ENCODE data around the gene VAC14.

The VAC14 gene

GRCh38 chr16:70764632-70765031 is 36.3 kb downstream of the VAC14 start:
- DNase-seq (ENCODE audit: low read depth): no peak

DNA sequence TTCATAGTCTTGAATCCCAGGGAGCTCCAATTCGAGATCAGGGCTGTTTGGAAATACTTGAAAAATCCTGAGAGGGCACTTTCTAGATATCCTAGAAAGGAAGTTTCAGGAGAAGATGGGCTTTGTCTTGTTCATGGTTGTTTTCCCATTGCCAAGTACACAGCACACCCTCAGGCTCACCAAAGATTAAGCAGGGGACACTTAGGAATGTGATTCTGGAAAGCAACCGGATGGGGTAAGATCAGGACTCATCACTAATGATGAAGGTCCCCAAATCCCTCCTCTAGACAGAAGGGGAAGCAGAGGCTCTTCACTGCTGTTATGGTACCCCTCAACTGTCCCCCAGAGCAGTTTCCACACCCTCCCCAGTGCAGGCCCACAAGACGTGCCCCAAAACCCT is 40.7 kb downstream of the VAC14 start:
- DNase-seq (ENCODE audit: low read depth): no peak

- no peak for DNase-seq (ENCODE audit: low read depth)
Observed at GRCh38 chr16:70759666-70760065, 41.3 kb downstream of the VAC14 start.

- no peak for DNase-seq (ENCODE audit: low read depth)
Observed at GRCh38 chr16:70758786-70759185, 42.2 kb downstream of the VAC14 start.

DNA sequence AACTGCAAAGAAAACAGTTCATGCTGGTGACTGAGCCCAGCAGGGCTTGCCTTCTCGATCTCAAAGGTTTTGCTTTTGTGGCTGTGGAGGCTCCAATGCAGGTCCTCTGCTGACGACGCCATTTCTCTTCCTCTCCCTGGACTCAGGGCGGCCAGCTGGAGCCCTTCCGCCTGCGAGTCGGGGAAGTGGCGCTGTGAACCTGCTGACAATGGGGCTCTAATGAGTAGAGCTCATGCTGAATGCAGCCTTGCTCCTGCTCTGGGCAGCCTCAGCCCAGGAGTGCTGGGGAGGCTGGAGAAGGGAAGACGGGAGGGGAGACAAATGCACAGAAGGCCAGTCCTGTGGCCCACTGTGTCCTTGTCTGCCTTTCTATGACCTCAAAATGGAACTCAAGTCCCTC is 43.8 kb downstream of the VAC14 start:
- no peak for DNase-seq (ENCODE audit: low read depth)

- DNase-seq (ENCODE audit: low read depth): no peak
Observed at GRCh38 chr16:70756071-70756470, 44.9 kb downstream of the VAC14 start.

DNA sequence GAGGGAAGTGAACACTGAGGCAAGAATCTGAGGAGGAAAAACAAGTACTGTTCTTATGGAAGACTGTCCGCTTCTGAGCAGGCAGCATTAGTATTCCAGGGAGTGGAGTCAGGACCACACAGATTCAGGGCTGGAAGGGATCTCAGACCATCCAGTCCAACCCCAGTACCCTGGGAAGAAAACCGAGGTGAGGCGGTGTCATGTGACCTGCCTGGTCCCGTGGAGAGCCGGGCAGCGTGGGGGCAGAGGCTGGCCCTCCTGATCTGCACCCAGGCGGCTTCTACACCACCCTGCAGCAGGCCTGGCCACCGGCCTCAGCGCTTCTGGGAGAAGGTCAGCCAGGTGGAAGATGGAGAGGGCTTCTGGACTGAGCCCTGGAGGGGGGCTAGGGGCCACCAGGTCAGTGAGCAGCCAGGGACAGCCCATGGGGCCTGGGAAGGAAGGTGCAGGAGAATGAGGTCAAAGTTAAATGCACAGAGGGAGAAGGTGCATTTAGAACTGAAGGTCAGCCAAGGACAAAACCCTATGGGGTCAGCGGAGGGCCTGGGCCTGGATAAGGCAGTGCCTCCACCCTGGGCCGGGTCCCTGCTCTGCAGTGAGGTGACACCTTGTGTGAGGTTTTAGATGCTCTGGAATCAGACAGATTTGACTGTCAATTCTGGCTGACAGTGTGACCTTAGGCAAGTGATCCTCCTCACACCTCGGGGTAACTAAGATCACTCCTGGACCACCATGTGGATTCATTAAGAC is 45.9 kb downstream of the VAC14 start:
- no peak for DNase-seq (ENCODE audit: low read depth)

- no peak for DNase-seq (ENCODE audit: low read depth)
Observed at GRCh38 chr16:70754371-70754770, 46.6 kb downstream of the VAC14 start.

GRCh38 chr16:70753694-70754325 is 47.1 kb downstream of the VAC14 start:
- DNase-seq (ENCODE audit: low read depth): no peak

DNA sequence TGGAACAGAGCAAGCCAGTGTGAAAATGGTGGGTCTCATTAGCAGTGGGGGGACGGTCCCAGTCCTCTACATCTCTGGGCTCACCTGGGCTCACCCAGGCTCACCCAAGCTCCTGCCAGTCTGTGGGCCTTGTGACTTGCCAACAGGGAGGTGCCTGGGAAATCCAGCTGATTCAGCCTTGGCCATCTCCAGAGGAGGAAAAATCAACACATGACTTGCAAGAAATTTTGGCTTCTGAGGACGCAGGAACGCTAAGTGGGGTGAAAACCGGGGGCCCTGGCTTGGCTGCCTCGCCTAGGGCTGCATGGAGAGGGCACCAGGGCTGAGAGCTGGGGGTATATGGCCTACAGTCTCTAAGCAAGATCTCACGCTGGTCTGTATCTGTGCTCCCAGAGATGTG is 47.7 kb downstream of the VAC14 start:
- no peak for DNase-seq (ENCODE audit: low read depth)

GRCh38 chr16:70752426-70752825 is 48.5 kb downstream of the VAC14 start:
- DNase-seq (ENCODE audit: low read depth): no peak

DNA sequence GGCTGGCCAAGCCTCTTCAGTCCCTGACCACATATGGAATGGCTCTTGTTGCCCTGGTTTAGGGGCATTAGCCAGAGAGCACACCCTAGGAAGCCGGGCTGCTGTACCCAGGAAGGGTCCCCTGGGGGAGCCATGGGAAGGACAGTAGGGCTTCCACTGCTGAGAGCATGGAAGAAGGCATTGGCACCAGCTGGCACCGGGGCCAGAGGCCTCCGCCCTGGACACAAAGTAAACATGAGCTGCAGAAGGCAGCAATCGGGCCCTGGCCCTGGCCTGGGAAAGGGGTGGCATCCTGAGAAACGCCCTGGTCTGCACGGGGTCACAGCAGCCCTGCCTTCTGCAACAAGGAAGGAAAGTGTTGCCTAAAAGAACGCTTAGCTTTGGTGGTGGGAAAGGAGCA is 49.4 kb downstream of the VAC14 start:
- no peak for DNase-seq (ENCODE audit: low read depth)

- DNase-seq (ENCODE audit: low read depth): no peak
Observed at GRCh38 chr16:70750893-70751467, 50.0 kb downstream of the VAC14 start.

DNA sequence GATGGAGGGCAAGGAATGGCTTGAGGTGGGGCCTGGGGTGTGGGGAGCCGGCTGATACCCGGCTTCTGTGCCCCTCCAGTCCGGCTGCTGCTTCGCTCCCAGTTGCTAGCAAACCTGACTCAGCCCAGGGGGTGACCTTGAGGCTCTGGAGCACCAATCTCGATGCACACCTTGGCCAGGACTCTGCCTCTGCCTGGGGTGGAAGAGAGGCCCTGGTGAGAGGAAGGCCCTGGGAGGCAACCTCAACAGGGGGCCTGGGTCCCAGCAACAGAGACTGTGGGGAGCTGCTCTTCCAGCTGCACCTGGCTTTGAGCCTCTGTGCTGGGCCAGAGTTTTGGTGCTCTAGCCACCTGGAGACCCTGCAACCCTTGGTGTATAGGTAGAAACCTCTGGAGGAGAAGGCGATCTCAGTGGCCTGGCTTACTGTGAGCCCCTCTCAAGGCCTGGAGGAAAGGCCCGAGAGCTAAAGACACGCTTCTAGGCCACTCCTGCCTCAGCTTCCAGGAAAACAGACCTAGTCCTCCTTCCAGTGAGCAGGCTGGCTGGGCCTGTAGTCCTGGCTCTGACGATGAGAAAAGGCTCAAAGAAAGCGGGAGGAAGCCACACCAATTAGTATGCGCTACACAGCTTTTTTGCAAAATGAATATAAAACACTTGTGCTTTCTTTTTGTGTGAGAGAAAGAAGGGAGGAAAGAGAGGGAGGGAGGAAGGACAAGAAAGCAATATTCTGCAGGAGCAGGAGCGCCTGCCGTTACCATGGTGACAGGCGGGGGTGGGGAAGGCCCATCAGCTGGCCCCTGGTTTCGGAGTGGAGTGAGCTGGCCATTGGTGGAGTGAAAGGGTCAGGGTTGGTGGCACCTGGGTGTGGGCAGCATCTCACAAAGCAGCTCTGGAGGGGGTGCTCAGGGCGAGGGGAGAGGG is 51.0 kb downstream of the VAC14 start:
- DNase-seq (ENCODE audit: low read depth): no peak

DNA sequence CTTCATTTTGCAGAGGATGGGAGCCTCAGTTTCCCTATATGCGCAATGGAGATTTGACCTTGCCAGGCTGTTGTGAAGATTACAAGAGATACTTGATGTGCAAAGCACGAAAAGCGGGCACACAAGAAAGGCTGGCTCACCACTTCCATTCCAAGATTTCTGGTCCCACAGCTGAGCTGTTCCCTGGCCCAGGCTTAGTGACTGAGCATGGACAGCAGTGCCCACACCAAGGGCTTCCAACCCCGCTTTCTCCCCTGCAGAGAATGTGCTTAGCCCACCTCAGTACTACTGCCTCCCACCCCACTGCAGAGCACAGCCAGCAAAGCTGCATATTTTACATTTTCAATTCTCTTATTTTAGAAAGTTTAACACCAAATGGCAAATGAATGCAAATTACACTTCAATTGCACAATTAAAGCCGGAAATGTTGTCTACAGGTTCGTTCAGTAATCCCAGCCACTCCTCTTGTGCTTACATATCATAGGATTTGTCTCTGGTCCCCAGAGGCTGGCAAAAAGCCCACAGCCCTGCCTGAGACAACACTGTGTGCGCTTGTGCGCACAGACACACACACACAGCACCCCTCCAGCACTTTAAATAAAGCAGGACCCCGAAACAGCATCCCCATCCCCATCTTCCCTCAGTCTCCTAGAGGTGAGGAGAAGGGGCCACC is 51.8 kb downstream of the VAC14 start:
- DNase-seq (ENCODE audit: low read depth): no peak

DNA sequence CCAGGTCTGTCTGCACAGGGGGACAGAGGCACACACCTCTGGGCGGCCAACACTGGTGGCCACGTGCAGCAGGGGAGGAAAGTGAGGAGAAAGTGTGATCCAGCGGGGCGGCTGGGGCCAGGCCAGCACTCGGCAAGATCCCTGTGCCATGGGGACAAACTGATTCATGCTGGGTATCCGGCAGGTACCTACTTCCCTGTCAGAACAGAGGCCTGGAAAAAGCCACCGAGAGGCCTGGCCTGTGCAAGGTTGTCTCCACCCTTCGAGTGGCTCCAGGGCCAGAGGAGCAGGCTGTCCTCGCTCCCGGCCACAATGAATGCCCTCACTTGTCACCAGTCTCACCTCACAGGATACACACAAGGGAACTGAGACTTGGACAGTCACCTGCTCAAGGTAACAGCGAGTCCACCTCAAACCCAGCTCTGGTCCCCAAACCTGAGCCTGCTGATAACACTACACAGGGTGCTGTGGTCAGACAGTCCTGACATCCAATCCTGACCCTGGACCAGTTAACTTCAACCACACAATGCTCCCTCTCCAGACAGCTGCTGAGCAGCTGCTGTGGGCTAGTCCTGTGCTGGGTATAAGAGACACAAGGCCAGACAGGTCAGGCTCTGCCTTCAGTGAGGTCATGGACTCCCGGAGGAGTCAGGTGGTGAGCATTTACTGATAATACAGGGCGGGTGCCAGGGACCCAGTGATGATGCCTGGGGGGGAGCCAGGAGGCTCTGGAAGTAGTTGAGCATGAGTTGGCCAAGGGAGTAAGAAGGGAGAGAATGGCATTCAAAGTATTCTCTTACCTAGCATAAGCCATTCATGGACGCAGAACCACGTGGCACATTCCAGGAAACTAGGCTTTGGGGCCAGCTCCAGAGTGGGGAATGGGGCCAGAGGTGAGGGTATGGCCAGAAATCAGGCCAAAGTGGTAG is 53.0 kb downstream of the VAC14 start:
- DNase-seq (ENCODE audit: low read depth): no peak

DNA sequence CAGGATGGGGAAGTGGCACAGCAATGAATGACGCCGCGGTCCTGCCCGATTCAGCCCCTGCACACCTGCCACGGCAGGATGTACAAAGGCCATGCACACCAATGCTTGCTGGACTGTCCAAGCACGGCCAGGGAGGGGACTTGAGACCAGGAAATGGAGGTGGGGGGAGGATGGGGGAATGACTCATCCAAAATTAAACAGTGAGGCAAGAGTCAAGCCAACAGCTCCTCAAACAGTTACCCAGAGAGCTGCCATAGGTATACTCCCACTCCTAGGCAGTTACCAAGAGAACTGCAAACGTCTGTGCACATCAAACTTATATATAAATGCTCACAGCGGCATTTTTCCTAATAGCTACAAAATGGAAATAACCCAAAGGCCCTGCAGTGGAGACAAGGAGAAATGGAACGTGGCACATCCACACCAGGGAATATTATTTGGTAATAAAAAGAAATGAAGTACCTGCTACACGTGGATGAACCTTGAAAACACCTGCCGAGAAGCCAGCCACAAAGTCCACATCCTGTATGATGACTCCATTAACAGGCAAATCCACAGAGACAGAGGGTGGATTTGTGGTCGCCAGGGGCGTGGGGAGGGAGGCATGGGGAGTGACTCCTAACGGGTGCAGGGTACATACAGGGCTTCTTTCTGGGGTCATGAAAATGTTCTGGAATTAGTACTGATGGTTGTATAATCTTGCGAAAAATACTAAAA is 54.1 kb downstream of the VAC14 start:
- no peak for DNase-seq (ENCODE audit: low read depth)

DNA sequence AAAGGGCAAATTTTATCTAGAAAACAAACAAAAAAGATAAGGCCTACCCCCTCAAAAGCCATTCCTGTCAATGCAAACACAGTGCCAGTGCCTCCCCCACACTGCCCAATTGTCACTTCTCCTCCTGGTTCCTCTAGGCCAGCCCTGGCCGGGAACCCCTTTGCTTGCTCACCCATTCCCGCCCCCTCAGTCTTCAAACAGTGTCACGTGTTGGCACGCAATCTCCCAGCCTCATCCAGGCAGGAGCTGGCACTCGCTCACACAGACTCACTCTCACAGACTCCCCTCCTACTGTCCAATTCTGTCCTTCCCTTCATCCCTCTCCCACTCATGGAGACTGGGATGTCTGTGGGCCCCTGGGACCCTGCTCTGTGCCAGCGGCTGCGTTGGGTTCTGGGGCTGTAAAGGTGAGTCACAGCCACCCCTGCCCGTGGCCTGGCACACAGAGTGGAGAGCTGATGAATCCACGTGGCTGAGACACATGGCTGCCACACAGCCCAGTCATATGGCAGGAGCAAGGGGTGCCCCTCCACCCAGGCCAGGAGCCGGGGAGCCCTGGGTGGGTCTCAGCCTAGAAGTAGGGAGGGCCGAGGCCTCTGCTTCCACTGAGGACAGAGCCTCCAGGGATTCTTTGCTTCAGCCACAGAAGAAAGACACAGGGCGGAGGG is 54.8 kb downstream of the VAC14 start:
- DNase-seq (ENCODE audit: low read depth): no peak

GRCh38 chr16:70745536-70746025 is 55.4 kb downstream of the VAC14 start:
- no peak for DNase-seq (ENCODE audit: low read depth)

All from stimulated activated CD4-positive, alpha-beta T cell treated with anti-CD3 and anti-CD28 coated beads, Interleukin-2, amount 100 ng/mL, for 4 hours (primary cell).